C4-2B (cell line): Measurements from ENCODE around the gene PRG3.

Experiments
- ZFX ChIP-seq: fragments of 450-650 bp; IDR thresholded peaks from 2 replicates; pipeline ENCODE4 v1.6.1; 2017
- TF ChIP-seq, protein P1 (sequence below): fragments of 450-650 bp; conservative IDR thresholded peaks from 2 replicates; pipeline ENCODE4 v1.5.1; 2017; ENCODE audit warnings: mild to moderate bottlenecking

DNA sequence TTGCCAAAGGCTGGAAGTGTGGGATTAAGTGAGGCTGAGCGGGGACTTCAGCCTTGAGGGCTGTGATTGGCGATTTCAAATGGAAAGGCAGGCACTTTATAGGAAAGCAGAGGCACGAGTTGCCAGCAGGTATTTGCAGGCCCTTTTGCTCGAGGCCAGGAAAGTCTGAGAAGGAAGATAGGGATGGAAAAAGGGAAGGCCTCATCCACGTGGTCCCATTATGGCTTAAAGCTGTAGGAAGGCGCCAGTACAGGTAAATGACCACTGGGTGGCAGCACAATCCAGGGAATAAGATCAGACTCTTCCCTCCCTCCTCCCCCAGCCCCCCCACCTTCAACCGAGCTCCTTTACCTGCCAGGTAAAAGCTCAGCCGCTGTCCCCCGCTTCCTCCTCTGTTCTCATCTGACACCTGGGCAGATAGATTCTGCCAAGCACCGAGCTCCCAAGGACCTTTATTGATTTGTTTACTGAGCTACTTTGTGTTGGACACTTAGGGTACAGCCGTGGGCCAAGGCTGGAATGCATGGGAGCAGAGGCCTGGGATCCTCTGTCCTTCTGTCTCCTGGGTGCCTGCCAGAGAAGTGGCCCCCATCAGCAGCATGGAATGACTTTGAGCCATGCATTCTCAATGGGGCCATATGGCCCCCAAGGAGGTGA, 35.3 kb downstream of the PRG3 start:
- TF ChIP-seq, protein P1, sequence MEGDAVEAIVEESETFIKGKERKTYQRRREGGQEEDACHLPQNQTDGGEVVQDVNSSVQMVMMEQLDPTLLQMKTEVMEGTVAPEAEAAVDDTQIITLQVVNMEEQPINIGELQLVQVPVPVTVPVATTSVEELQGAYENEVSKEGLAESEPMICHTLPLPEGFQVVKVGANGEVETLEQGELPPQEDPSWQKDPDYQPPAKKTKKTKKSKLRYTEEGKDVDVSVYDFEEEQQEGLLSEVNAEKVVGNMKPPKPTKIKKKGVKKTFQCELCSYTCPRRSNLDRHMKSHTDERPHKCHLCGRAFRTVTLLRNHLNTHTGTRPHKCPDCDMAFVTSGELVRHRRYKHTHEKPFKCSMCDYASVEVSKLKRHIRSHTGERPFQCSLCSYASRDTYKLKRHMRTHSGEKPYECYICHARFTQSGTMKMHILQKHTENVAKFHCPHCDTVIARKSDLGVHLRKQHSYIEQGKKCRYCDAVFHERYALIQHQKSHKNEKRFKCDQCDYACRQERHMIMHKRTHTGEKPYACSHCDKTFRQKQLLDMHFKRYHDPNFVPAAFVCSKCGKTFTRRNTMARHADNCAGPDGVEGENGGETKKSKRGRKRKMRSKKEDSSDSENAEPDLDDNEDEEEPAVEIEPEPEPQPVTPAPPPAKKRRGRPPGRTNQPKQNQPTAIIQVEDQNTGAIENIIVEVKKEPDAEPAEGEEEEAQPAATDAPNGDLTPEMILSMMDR, result peak; percentile 88
- TF ChIP-seq ZFX, result peak; percentile 71; the same call in 1 of the 2 replicates
